ENCODE data around the gene H2AZ1. TPM values are rescaled to one million over a fixed set of nuclear protein-coding genes. Genes with fewer than 3 reads are reported as not detected.

The H2AZ1 gene
- total and polyA plus RNA-seq, 3 donors from 2014 or later: 73.0 to 260 (median 91.5) TPM

DNA sequence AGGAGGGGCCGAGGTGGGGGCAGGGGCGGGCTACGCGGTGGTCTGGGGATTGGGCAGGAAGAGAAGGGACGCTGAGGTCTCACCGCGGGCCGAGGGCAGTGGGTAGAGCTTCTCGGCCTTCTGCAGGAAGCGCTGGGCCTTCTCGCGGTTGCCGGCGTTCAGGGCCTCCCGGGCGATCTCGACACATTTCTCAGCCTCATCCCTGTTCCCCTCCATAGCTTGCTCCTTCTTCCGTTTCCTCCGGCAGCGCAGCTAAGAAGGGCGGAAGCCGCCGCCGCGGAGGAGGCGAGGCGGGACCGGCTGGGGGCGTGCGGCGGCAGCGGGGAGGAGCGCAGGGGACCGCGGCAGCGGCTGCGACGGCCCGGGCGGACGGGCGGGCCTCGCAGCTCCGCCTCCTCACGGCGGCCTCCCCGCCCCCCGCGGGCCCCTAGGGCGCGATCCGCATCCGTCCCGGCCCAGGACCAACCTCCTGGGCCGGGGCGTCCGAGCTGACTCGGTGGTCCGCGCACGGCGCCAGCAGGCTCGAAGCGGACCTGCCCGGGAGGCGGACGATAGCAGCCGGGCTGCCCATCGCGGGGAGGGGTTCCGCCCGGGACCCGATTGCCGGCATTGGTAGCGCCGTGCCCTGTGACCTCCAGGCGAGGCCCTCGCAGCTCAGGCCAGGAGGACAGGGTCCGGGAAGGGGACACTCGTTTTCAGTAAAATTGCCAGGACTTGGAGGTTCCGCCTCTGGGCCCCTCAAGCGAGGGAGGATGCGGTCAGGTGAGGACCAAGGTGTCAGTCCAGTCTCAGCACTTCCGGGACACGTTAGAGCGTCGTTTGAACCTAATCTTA lies 3.5 kb downstream of the H2AZ1 start, which contains the start of gene DNAJB14:
DNAJB14 (minus strand) TSS at position 263 of the 834 bp plus-strand sequence; CDS start at position 216, 47 bp downstream.
- H3K27me3 ChIP-seq: no peaks in the 10 kb centered on the region
- 1% methylated on average over 22 to 57 of the region's 87 CpGs for WGBS, 2 donors
- H3K4me1 ChIP-seq: peaks cover 24% of the 10 kb centered on the region
- TF ChIP-seq, protein P1, sequence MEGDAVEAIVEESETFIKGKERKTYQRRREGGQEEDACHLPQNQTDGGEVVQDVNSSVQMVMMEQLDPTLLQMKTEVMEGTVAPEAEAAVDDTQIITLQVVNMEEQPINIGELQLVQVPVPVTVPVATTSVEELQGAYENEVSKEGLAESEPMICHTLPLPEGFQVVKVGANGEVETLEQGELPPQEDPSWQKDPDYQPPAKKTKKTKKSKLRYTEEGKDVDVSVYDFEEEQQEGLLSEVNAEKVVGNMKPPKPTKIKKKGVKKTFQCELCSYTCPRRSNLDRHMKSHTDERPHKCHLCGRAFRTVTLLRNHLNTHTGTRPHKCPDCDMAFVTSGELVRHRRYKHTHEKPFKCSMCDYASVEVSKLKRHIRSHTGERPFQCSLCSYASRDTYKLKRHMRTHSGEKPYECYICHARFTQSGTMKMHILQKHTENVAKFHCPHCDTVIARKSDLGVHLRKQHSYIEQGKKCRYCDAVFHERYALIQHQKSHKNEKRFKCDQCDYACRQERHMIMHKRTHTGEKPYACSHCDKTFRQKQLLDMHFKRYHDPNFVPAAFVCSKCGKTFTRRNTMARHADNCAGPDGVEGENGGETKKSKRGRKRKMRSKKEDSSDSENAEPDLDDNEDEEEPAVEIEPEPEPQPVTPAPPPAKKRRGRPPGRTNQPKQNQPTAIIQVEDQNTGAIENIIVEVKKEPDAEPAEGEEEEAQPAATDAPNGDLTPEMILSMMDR (IDR thresholded peaks at IDR 0.05): no peak
- TF ChIP-seq POLR2A (IDR thresholded peaks at IDR 0.05): no peak
- DNase-seq: peak; percentile 66
- H3K36me3 ChIP-seq (ENCODE audit: low read depth, missing control alignments): no peaks in the 10 kb centered on the region
- peak within 1 kb of the TSS; percentile 86 to 96 for H3K4me3 ChIP-seq
- H3K9me3 ChIP-seq: no peaks in the 10 kb centered on the region
- intact Hi-C loops (cut with DNase I; ENCODE audit: low total_unique reads): no loop called here
- H3K27ac ChIP-seq: peak within 1 kb of the TSS; percentile 90 to 93

DNA sequence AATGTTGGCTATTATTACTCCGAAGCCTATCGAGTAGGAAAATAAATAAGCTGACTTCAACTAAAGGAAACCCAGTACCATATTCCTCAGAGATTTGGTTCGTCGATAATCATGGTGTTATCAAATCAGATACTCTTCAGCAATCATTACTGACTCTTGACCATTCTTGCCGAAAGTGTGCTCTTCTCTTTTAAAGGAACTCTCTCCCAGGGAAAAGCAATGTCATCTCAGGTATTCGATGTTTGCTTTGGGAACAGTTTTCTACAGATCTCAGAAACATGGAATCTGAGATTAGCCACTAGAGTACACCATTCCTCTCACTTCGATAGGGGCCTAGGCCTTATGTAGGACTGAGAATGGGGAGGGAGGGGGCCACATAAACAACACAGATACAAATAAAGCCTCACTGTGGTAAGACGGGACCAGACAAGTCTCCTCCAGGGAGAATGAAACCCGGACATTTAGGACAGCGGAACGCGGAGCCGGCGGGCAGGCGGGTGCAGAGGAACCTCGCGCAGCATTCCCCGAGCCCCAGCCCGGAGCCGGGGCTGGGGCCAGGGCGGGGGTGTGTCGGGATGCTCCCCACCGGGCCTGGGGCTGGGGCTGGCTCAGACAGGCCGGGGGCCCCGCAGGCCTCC lies 4.2 kb downstream of the H2AZ1 start:
- H3K27ac ChIP-seq: peak overlapping the region; percentile 90 to 93
- no peaks in the 10 kb centered on the region for H3K27me3 ChIP-seq
- peaks cover 24% of the 10 kb centered on the region for H3K4me1 ChIP-seq
- no peaks in the 10 kb centered on the region for H3K9me3 ChIP-seq
- DNase-seq: no peak
- WGBS, 2 donors: 1% methylated on average over 20 to 24 of the region's 25 CpGs
- peak overlapping the region; percentile 86 to 96 for H3K4me3 ChIP-seq
- TF ChIP-seq, protein P1 (IDR thresholded peaks at IDR 0.05): no peak
- TF ChIP-seq POLR2A (IDR thresholded peaks at IDR 0.05): no peak
- no peaks in the 10 kb centered on the region for H3K36me3 ChIP-seq (ENCODE audit: low read depth, missing control alignments)
- intact Hi-C loops (cut with DNase I; ENCODE audit: low total_unique reads): no loop called here

DNA sequence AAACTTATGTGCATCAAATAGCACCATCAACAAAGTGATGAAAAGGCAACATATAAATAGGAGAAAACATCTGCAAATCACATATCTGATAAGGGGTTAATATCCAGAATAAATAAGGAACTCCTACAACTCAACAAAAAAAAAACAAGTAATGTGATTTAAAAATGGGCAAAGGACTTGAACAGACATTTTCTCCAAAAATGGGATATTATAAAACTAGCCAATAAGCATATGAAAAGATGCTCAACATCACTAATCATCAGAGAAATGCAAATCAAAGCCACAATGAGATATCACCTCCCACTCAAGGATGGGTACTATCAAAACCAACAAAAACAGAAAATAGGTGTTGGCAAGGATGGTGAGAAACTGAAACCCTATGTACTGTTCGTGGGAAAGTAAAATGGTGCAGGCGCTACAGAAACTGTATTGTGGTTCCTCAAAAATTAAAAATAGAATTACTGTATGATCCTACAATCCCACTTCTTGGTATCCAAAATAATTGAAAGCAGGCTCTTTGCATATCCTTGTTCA lies 6.1 kb downstream of the H2AZ1 start:
- no peak overlapping the region for H3K4me3 ChIP-seq
- intact Hi-C loops (cut with DNase I; ENCODE audit: low total_unique reads): no loop called here
- H3K4me1 ChIP-seq: peaks cover 24% of the 10 kb centered on the region
- no peak overlapping the region for H3K27ac ChIP-seq
- H3K27me3 ChIP-seq: no peaks in the 10 kb centered on the region
- H3K36me3 ChIP-seq (ENCODE audit: low read depth, missing control alignments): no peaks in the 10 kb centered on the region
- no peaks in the 10 kb centered on the region for H3K9me3 ChIP-seq
- no peak for TF ChIP-seq POLR2A (IDR thresholded peaks at IDR 0.05)
- TF ChIP-seq, protein P1 (IDR thresholded peaks at IDR 0.05): no peak
- no peak for DNase-seq
- 60 to 82% methylated on average over 2 of the region's 2 CpGs for whole genome bisulfite sequencing, 2 donors

DNA sequence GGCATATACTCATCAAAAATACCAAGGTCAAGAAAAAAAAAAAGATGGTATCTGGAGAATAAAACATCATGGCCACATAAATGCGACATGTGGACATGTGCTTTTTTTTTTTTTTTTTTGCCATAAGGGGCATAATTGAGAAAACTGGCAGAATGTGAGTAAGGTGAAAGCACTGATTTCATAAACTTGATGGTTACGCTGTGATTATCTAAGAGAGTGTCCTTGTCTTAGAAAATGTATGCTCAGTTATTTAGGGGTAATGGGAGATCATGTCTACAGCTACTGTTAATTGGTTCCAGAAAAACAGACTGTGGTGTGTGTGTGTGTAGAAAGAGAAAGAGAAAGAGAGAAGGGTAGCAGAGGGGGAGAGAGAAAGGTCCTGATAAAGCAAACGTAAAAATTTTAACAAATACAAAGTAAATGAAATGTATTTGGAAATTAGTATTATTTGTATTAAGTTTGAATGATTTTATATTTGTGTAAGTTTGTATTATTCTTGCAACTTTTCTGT lies 11.8 kb downstream of the H2AZ1 start:
- Histone ChIP-seq H3K27me3 (no peaks in the 10 kb centered on the region), H3K9me3 (no peaks in the 10 kb centered on the region), H3K27ac (no peak overlapping the region), H3K4me1 (no peaks in the 10 kb centered on the region), H3K36me3 (ENCODE audit: low read depth, missing control alignments) (no peaks in the 10 kb centered on the region), H3K4me3 (no peak overlapping the region)
- WGBS, 2 donors: 84 to 85% methylated on average over 3 of the region's 3 CpGs
- DNase-seq: no peak
- intact Hi-C loops (cut with DNase I; ENCODE audit: low total_unique reads): no loop called here
- TF ChIP-seq, protein P1 (IDR thresholded peaks at IDR 0.05): no peak
- TF ChIP-seq POLR2A (IDR thresholded peaks at IDR 0.05): no peak

Data from testis (tissue), 3 donors.